ENCODE measurements around the gene NAALADL2. TPM values are rescaled to one million over a fixed set of nuclear protein-coding genes. Genes with fewer than 3 reads are reported as not detected.

NAALADL2 gene
- total and polyA plus RNA-seq, 2 of the 8 experiments (the other 6 are each of a cell fraction or from before 2014, with no cell fraction given): 0.12 to 0.22 TPM

- Histone ChIP-seq H2BK12ac (ENCODE audit: low read depth, low read length) (no peak overlapping the region), H3K18ac (ENCODE audit: extremely low read depth, low read length) (no peak overlapping the region), H3K23ac (ENCODE audit: insufficient read length) (no peak overlapping the region), H3K4ac (replicated peaks; ENCODE audit: insufficient read length, low read depth, low read length) (no peak overlapping the region), H3K23me2 (ENCODE audit: low read depth, low read length) (no peaks in the 10 kb centered on the region), H4K8ac (ENCODE audit: extremely low read depth, insufficient read depth, low read length) (no peak overlapping the region), H3K27ac (ENCODE audit: low read depth, low read length) (no peak overlapping the region), H3K79me2 (ENCODE audit: control insufficient read depth in 1 of 2, insufficient read depth in 2 of 2, low read length in 2 of 2) (no peaks in the 10 kb centered on the region), H3K56ac (replicated peaks; ENCODE audit: insufficient read length, low read depth, low read length) (no peak overlapping the region), H3K9ac (replicated peaks in 1 of 4; ENCODE audit: extremely low read depth in 1 of 4, low read depth in 3 of 4, low read length in 3 of 4) (no peak overlapping the region), H2AFZ (ENCODE audit: low read length) (no peak overlapping the region), H3K79me1 (ENCODE audit: low read depth, low read length) (no peaks in the 10 kb centered on the region), H2BK120ac (replicated peaks; ENCODE audit: low read depth, low read length) (no peak overlapping the region), H3K36me3 (ENCODE audit: control insufficient read depth in 2 of 4, insufficient read depth in 4 of 4, low read length in 3 of 4) (no peaks in the 10 kb centered on the region), H3K9me3 (ENCODE audit: insufficient read depth in 2 of 2, low read depth in 1 of 2, low read length in 1 of 2) (no peaks in the 10 kb centered on the region), H2BK5ac (ENCODE audit: low read depth, low read length) (no peak overlapping the region), H4K5ac (ENCODE audit: insufficient read length, low read depth, low read length) (no peak overlapping the region), H2BK15ac (ENCODE audit: low read length) (no peak overlapping the region), H3K4me1 (replicated peaks in 1 of 4; ENCODE audit: control insufficient read depth in 3 of 4, insufficient read depth in 4 of 4, low read length in 3 of 4) (no peaks in the 10 kb centered on the region; a peak in 1 of 7 replicates), H3K14ac (ENCODE audit: insufficient read length) (no peak overlapping the region), H3K27me3 (replicated peaks in 1 of 4; ENCODE audit: control insufficient read depth in 3 of 4, extremely low read depth in 1 of 4, insufficient read depth in 3 of 4, low read length in 3 of 4) (no peaks in the 10 kb centered on the region), H4K91ac (replicated peaks; ENCODE audit: insufficient read length, low read length) (no peak overlapping the region), H2BK20ac (ENCODE audit: low read length) (no peak overlapping the region), H4K20me1 (replicated peaks in 1 of 2; ENCODE audit: control insufficient read depth in 1 of 2, insufficient read depth in 2 of 2, low read length in 2 of 2) (no peaks in the 10 kb centered on the region), H2AK5ac (ENCODE audit: low read depth, low read length) (no peak overlapping the region), H3K4me2 (ENCODE audit: insufficient read depth in 1 of 2, low read depth in 2 of 2, low read length in 2 of 2) (no peak overlapping the region), H3K4me3 (ENCODE audit: extremely low read depth in 1 of 4, insufficient read depth in 2 of 4, low read depth in 3 of 4, low read length in 4 of 4) (no peak overlapping the region)
- TF ChIP-seq HDAC2 (IDR thresholded peaks at IDR 0.05; ENCODE audit: borderline replicate concordance in 1 of 2, low read depth in 2 of 2, low read length in 2 of 2) (no peak), ATF2 (IDR thresholded peaks at IDR 0.05; ENCODE audit: low read length) (no peak), SIX5 (IDR thresholded peaks at IDR 0.05; ENCODE audit: low read depth, low read length) (no peak), HDAC6 (IDR thresholded peaks at IDR 0.05; ENCODE audit: low read depth, low read length) (no peak)
- DNase-seq (ENCODE audit: low read depth in 1 of 2, low spot score in 2 of 2) (no peak), FAIRE-seq (no peak)
- CTCF ChIA-PET (ENCODE audit: partially characterized antibody): no interaction called here
- POLR2A ChIA-PET (ENCODE audit: partially characterized antibody): no interaction called here
Measured at GRCh38 chr3:175384569-175384968, 525.4 kb downstream of the NAALADL2 start.
